Activated naive CD4-positive, alpha-beta T cell treated with anti-CD3 and anti-CD28 coated beads for 36 hours (primary cell): ENCODE measurements around the gene PREX1. TPM values are rescaled to one million over a fixed set of nuclear protein-coding genes. Genes with fewer than 3 reads are reported as not detected.

Experiments used
- CTCF ChIA-PET: fragments of 350-600 bp; sonication (Branson Sonifier 250); formaldehyde crosslinking; loops from one replicate; lab custom pipeline; 2021; ENCODE audit warnings: antibody characterized with exemption; lab: Charles Lee
- DNase-seq: peaks from one replicate; pipeline ENCODE4 v3.0.0-alpha.2; 2020
- H3K27ac Mint-ChIP-seq: one replicate; pipeline ENCODE4 v1.8.0; 2021; ENCODE audit warnings: mild to moderate bottlenecking, mixed read lengths
- H3K27me3 Mint-ChIP-seq: one replicate; pipeline ENCODE4 v1.8.0; 2021; ENCODE audit warnings: low read depth, mixed read lengths
- H3K36me3 Mint-ChIP-seq: one replicate; pipeline ENCODE4 v1.8.0; 2021; ENCODE audit warnings: low read depth, mixed read lengths
- H3K4me1 Mint-ChIP-seq: one replicate; pipeline ENCODE4 v1.8.0; 2021; ENCODE audit warnings: low read depth, mixed read lengths
- H3K4me3 Mint-ChIP-seq: one replicate; pipeline ENCODE4 v1.8.0; 2021; ENCODE audit warnings: mild to moderate bottlenecking, moderate library complexity, mixed read lengths
- H3K9me3 Mint-ChIP-seq: one replicate; pipeline ENCODE4 v1.8.0; 2021; ENCODE audit warnings: mixed read lengths
- intact Hi-C: fragments of 100-400 bp; cut with micrococcal nuclease; formaldehyde crosslinking; loops from one replicate; pipeline ENCODE4 v1.15.1; 2023
- total RNA-seq, 2 experiments: library from RNA; stranded (reverse); gene quantifications; one replicate each; pipeline ENCODE4 v1.2.3, GENCODE V29; 2021

The PREX1 gene
- total RNA-seq, 2 experiments from 2014 or later: 43.7 to 44.2 TPM

DNA sequence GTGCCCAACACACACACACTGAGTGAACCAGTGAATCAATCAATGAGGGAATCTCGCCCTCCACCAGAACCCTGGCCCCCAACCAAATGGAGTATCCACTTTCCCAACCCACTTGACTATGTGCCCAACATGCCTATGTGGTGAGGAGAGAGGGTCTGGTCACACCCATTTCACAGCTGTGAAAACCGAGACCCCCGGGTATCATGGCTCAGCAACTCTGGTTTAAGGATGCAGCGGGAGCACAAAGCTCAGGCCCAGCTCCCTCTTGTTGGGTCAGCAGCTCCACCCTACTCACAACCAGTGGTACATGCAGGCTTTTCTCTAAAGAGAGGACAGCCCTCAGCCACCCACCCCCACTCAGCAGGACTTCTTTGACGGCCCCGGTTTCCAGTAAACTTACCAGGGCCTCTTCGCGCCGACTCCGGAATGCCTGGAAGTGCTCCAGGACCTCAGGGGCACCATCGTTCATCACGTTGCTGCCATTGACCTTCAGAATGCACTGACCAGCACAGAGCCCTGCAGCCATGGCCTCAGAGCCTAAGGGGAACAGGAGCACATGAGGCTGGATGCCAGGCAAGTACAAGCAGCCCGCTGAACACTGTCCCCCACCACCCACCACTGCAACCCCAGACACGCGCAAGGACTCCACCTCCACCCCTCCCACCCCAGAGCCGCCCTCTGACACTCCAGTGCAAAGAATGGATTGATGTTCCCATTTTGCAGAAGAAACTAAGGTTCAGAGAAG is 174.7 kb downstream of the PREX1 start:
- Mint-ChIP-seq H3K9me3 (no peaks in the 10 kb centered on the region), H3K27ac (no peak overlapping the region), H3K4me3 (no peak overlapping the region), H3K4me1 (no peaks in the 10 kb centered on the region), H3K27me3 (no peaks in the 10 kb centered on the region), H3K36me3 (peaks cover 3% of the 10 kb centered on the region)
- no peak for DNase-seq
- CTCF ChIA-PET: interaction anchor here (2.1 kb wide), 1 partner anchor 252 kb away, joined by 8 read pairs; no protein-coding TSS in a partner anchor
- intact Hi-C loops: no loop called here

- Mint-ChIP-seq H3K27ac (no peak overlapping the region), H3K4me1 (no peaks in the 10 kb centered on the region), H3K36me3 (no peaks in the 10 kb centered on the region), H3K4me3 (no peak overlapping the region), H3K27me3 (no peaks in the 10 kb centered on the region), H3K9me3 (no peaks in the 10 kb centered on the region)
- CTCF ChIA-PET: no interaction called here
- intact Hi-C loops: no loop called here
- no peak for DNase-seq
These were observed 175.8 kb downstream of the PREX1 start for GRCh38 chr20:48651960-48652359.

GRCh38 chr20:48651271-48651670 is 176.5 kb downstream of the PREX1 start:
- Mint-ChIP-seq H3K27ac (no peak overlapping the region), H3K36me3 (no peaks in the 10 kb centered on the region)
- intact Hi-C loops: no loop called here

GRCh38 chr20:48649868-48650267 is 177.9 kb downstream of the PREX1 start:
- intact Hi-C loops: no loop called here
- CTCF ChIA-PET: interaction anchor here (1.4 kb wide), 1 partner anchor 11 kb away, joined by 5 read pairs; no protein-coding TSS in a partner anchor
- no peaks in the 10 kb centered on the region for H3K9me3 Mint-ChIP-seq
- H3K27me3 Mint-ChIP-seq: no peaks in the 10 kb centered on the region
- H3K36me3 Mint-ChIP-seq: no peaks in the 10 kb centered on the region
- no peak overlapping the region for H3K27ac Mint-ChIP-seq
- no peak for DNase-seq
- no peaks in the 10 kb centered on the region for H3K4me1 Mint-ChIP-seq
- H3K4me3 Mint-ChIP-seq: no peak overlapping the region

More at GRCh38 chr20:48651271-48651670, 176.5 kb downstream of the PREX1 start:
- Mint-ChIP-seq H3K27me3 (no peaks in the 10 kb centered on the region), H3K4me1 (no peaks in the 10 kb centered on the region), H3K4me3 (no peak overlapping the region), H3K9me3 (no peaks in the 10 kb centered on the region)
- CTCF ChIA-PET: no interaction called here
- no peak for DNase-seq

DNA sequence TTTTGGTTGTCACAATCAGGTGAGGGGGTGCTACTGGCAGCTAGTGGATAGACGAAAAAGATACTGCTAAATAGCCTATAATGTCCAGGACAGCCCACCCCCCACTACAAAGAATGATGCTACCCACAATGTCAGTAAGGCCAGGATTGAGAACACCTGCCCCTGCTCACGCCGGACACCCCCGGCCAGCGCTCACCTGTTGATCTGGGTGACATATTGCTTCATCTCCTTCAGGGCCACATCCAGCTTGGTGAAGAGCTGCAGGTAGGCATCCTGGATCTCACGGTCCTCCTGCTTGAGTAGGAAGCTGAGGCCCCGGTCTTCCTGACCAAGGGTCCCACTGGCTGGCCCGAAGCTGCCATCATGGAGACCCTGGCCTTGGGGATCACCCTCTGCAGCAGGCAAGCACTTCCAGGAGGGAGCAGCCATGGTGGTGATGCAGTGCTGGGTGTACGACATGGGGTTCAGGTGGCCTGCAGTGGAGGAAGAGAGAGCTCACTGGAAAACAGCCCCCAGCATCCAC is 178.6 kb downstream of the PREX1 start:
- intact Hi-C loops: no loop called here
- no peaks in the 10 kb centered on the region for H3K36me3 Mint-ChIP-seq
- no peaks in the 10 kb centered on the region for H3K9me3 Mint-ChIP-seq
- DNase-seq: no peak
- H3K27me3 Mint-ChIP-seq: no peaks in the 10 kb centered on the region
- H3K4me1 Mint-ChIP-seq: no peaks in the 10 kb centered on the region
- CTCF ChIA-PET: interaction anchor here (0.6 to 1.4 kb wide), 3 partner anchors 11 to 277 kb away, joined by 3 to 5 read pairs (median 5); no protein-coding TSS in a partner anchor
- no peak overlapping the region for H3K27ac Mint-ChIP-seq
- no peak overlapping the region for H3K4me3 Mint-ChIP-seq

DNA sequence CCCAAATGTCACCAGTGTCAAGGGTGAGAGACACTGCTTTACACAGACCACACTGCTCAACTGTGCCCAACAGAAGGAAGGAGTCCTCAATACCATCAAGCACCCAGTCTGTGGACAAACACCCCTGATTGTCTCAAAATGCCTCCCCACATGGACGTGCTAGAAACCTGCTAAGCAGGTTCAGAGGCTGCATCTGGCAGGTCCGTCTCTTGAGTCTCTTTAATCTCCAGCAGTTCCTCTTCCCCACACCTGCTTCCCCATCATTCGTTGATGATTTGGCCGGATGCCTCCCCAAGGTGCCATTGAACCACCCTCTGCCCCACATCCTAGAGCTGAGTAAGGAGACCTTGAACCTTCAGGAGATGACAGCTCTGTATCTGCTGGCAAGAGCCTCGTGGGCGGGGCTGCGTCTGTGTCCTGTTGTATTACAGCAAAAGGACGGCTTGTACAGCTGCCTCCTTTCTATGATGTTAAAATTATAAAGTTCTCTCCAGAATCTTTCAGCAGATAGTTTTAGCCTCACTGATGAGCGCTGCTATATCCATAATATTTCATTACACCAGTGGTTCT is 179.2 kb downstream of the PREX1 start:
- Mint-ChIP-seq H3K9me3 (no peaks in the 10 kb centered on the region), H3K36me3 (peaks cover 2% of the 10 kb centered on the region), H3K27ac (no peak overlapping the region), H3K4me1 (no peaks in the 10 kb centered on the region), H3K4me3 (no peak overlapping the region), H3K27me3 (no peaks in the 10 kb centered on the region)
- no peak for DNase-seq
- CTCF ChIA-PET: interaction anchor here (0.6 to 0.7 kb wide), 2 partner anchors 227 to 278 kb away, joined by 3 to 5 read pairs; no protein-coding TSS in a partner anchor
- intact Hi-C loops: no loop called here

DNA sequence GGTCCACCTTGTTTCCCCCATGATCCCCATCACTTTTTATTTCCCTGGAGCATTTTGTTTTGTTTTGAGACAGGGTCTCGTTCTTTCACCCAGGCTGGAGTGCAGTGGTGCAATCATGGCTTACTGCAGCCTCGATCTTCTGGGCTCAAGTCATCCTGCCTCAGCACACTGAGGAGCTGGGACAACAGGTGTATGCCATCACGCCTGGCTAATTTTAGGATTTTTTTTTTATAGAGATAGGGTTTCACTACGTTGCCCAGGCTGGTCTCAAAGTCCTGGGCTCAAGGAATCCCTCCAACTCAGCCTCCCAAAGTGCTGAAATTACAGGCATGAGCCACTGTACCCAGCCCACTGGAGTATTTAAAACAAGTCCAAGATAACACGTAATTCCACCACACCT is 179.9 kb downstream of the PREX1 start:
- H3K4me3 Mint-ChIP-seq: no peak overlapping the region
- H3K27ac Mint-ChIP-seq: no peak overlapping the region
- DNase-seq: no peak
- H3K36me3 Mint-ChIP-seq: peaks cover 2% of the 10 kb centered on the region
- no peaks in the 10 kb centered on the region for H3K4me1 Mint-ChIP-seq
- no peaks in the 10 kb centered on the region for H3K9me3 Mint-ChIP-seq
- intact Hi-C loops: no loop called here
- H3K27me3 Mint-ChIP-seq: no peaks in the 10 kb centered on the region
- CTCF ChIA-PET: no interaction called here

DNA sequence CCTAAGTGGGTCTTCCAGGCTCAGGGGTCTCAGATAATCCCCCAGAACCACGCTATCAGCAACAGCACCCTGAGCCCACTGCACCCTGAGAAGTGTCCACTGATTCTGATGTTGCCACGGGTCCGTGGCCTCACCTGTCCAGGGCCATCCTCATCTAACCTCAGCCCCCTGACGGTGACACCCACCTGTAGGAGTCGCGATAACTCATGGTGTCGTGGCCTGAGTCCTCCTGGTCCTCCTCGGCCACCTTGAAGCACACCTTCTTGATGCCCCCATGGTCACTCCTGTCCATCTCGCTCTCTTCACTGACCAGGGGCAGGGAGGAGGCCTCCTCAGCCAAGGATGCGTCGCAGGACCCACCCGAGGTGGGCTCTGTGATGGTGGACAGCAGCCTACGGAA is 182.1 kb downstream of the PREX1 start:
- Mint-ChIP-seq H3K27ac (no peak overlapping the region), H3K9me3 (no peaks in the 10 kb centered on the region), H3K27me3 (no peaks in the 10 kb centered on the region), H3K4me1 (no peaks in the 10 kb centered on the region), H3K4me3 (no peak overlapping the region), H3K36me3 (peaks cover 2% of the 10 kb centered on the region)
- intact Hi-C loops: no loop called here
- DNase-seq: no peak
- CTCF ChIA-PET: no interaction called here

GRCh38 chr20:48644286-48644828 is 183.4 kb downstream of the PREX1 start:
- Mint-ChIP-seq H3K4me3 (no peak overlapping the region), H3K9me3 (no peaks in the 10 kb centered on the region), H3K36me3 (peaks cover 2% of the 10 kb centered on the region), H3K4me1 (no peaks in the 10 kb centered on the region), H3K27ac (no peak overlapping the region), H3K27me3 (no peaks in the 10 kb centered on the region)
- DNase-seq: no peak
- intact Hi-C loops: no loop called here
- CTCF ChIA-PET: interaction anchor here (1.2 kb wide), 1 partner anchor 9 kb away, joined by 3 read pairs; no protein-coding TSS in a partner anchor

- H3K27ac Mint-ChIP-seq: no peak overlapping the region
- no peak for DNase-seq
- H3K36me3 Mint-ChIP-seq: peaks cover 2% of the 10 kb centered on the region
- H3K4me1 Mint-ChIP-seq: no peaks in the 10 kb centered on the region
- H3K9me3 Mint-ChIP-seq: no peaks in the 10 kb centered on the region
- no peaks in the 10 kb centered on the region for H3K27me3 Mint-ChIP-seq
- CTCF ChIA-PET: interaction anchor here (0.6 kb wide), 2 partner anchors 20 to 263 kb away, joined by 4 to 5 read pairs; no protein-coding TSS in a partner anchor
- intact Hi-C loops: no loop called here
- H3K4me3 Mint-ChIP-seq: no peak overlapping the region
These were observed 185.5 kb downstream of the PREX1 start for GRCh38 chr20:48642105-48642880.

DNA sequence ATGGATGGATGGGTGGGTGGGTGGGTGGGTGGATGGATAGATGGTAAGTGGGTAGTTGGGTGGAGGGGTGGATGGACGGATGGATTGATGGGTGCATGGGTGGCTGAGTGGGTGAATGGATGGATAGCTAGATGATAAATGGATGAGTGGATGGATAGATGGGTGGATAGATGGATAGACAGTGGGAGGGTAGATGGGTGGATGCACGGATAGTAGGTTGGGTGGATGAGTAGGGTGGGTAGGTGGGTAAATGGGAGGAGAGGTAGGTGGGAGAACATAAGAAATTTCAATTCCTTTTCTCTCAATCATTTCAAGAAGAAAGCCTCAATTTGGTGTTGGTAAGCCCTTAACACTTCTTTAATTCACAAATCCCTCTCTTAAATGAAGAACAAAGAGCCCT is 186.9 kb downstream of the PREX1 start:
- DNase-seq: no peak
- H3K27ac Mint-ChIP-seq: no peak overlapping the region
- no peak overlapping the region for H3K4me3 Mint-ChIP-seq
- no peaks in the 10 kb centered on the region for H3K4me1 Mint-ChIP-seq
- peaks cover 2% of the 10 kb centered on the region for H3K36me3 Mint-ChIP-seq
- CTCF ChIA-PET: no interaction called here
- intact Hi-C loops: no loop called here
- H3K27me3 Mint-ChIP-seq: no peaks in the 10 kb centered on the region
- no peaks in the 10 kb centered on the region for H3K9me3 Mint-ChIP-seq

GRCh38 chr20:48639899-48640298 is 187.9 kb downstream of the PREX1 start:
- Mint-ChIP-seq H3K36me3 (peaks cover 3% of the 10 kb centered on the region), H3K27me3 (no peaks in the 10 kb centered on the region), H3K27ac (no peak overlapping the region), H3K4me3 (no peak overlapping the region), H3K4me1 (peaks cover 4% of the 10 kb centered on the region), H3K9me3 (no peaks in the 10 kb centered on the region)
- no peak for DNase-seq
- intact Hi-C loops: no loop called here
- CTCF ChIA-PET: interaction anchor here (1.5 kb wide), 1 partner anchor 18 kb away, joined by 4 read pairs; no protein-coding TSS in a partner anchor
